Measurements from ENCODE around the gene CST9L.

DNA sequence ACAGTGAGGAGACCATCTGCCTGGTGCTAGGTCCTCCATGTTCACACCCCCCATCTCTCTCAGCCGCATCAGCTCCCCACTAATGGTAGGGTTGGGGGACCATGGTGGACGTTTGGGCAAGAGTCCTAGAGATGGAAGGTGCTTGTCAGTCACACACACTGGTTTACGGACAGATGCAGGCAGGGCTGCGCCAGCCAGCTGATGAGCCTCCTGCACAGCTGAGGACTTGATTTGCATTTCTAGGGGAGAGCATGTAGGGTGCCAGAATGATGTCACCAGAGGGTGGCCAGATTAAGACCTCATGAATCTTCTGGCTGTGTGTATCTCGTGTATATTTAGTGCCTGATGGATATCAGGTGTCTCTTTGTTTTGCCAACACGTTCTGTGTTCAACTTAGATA, 48.7 kb downstream of the CST9L start:
- TF ChIP-seq CTCF (IDR thresholded peaks at IDR 0.05) (no peak), POLR2A (IDR thresholded peaks at IDR 0.05) (no peak)

Data from heart left ventricle (tissue), 13 donors.